Right lung (tissue), 5 donors: Measurements from ENCODE around the gene SHB. TPM values are rescaled to one million over a fixed set of nuclear protein-coding genes. Genes with fewer than 3 reads are reported as not detected.

Experiments
- DNase-seq, 2 donors: peaks; one replicate each; pipeline ENCODE4 v3.0.0-alpha.2; 2013
- polyA plus RNA-seq, 5 donors: library from polyadenylated mRNA; unstranded; fragments of 120-200 nt; gene quantifications; one replicate each; pipeline versions ENCODE4 v1.2.1 to v1.2.3, GENCODE V29; 2013; ENCODE audit warnings: inconsistent platforms in 1 of 5, low replicate concordance in 1 of 5; ENCODE audit not compliant: insufficient read length in 5 of 5, insufficient read depth in 1 of 5

Gene SHB
- polyA plus RNA-seq, 5 donors, result 14.6 to 24.9 (median 20.4) TPM

GRCh38 chr9:37936965-37937364 lies 132.1 kb downstream of the SHB start:
- DNase-seq, result no peak

- DNase-seq, result no peak
Observed at GRCh38 chr9:37936376-37936775, 132.7 kb downstream of the SHB start.

GRCh38 chr9:37935096-37935495 lies 133.9 kb downstream of the SHB start:
- DNase-seq, result no peak

DNA sequence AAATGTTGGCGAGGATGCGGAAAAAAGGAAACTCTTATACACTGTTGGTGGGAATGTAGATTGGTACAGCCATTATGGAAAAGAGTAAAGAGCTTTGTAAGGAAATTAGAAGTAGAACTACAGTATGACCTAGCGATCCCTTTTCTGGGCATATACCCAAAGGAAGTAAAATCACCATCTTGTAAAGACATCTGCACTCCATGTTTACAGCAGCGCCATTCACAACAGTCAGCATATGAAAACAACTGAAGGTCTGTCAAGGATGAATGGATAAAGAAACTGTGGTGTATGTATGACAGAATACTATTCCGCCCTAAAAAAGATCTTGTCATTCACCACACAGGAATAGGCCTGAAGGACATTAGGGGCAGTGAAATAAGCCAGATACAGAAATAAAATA lies 137.4 kb downstream of the SHB start:
- no peak for DNase-seq

- no peak for DNase-seq
Observed at GRCh38 chr9:37929441-37929895, 139.6 kb downstream of the SHB start.

DNA sequence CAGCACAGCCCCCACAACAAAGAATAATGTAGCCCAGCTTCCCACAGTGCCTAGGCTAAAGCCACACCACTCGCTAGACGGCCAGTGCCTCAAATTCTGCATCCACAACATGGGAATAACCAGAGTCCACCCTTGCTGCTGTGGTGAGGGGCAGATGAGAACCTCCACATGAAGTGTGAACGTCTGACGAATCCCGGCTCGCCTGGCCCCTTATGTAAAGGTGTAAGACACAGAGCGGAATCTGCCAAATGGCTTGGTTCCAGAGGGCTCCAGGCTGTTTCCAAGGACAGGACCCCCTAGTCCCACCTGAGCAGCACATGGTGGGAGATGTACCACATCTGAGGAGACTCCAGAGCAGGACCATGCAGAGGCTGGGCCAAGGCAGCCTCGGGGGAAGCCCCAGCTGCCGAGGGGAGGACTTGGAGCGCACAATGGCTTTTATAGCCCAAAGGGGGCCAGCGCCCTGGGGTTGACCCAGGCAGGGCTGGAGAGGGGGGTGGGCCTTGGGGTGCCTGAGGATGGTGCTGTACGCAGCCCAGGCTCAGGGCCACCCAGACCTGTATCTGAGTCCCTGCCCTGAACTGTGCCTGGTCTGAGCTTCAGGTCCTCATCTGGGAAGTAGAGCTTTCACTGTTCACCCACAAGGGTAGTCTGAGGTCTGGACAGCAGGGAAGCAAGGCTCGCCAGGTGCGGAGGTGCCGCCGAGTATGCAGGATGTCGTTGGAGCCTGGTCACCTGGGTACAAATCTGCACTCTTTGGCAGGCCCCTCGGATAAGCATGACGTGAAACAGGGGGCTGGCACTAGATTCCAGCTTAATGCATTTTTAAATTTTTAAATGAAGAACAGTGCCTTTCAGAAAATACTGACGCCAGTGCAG lies 140.2 kb downstream of the SHB start:
- DNase-seq, result no peak

GRCh38 chr9:37927601-37928551 lies 141.2 kb downstream of the SHB start:
- no peak for DNase-seq

- DNase-seq, result no peak
Observed at GRCh38 chr9:37927132-37927531, 141.9 kb downstream of the SHB start.

DNA sequence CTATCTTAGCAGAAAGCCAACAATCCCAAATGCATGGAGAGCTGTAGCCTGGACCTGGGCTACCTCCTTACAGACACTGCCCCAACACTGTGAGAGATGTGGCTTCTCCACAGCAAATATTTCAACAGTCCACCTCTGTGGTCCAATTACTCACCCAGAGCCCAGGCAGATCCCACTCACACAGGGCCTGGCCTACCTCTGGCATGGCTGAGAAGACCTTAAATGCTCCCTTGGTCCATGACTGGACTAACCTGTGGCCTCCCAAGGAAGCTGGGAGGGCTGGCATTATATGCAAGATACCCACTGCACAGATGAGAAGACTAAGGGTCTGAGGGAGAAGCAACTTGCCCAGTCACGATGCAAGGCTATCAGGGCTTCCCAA lies 142.3 kb downstream of the SHB start:
- DNase-seq, result no peak

DNA sequence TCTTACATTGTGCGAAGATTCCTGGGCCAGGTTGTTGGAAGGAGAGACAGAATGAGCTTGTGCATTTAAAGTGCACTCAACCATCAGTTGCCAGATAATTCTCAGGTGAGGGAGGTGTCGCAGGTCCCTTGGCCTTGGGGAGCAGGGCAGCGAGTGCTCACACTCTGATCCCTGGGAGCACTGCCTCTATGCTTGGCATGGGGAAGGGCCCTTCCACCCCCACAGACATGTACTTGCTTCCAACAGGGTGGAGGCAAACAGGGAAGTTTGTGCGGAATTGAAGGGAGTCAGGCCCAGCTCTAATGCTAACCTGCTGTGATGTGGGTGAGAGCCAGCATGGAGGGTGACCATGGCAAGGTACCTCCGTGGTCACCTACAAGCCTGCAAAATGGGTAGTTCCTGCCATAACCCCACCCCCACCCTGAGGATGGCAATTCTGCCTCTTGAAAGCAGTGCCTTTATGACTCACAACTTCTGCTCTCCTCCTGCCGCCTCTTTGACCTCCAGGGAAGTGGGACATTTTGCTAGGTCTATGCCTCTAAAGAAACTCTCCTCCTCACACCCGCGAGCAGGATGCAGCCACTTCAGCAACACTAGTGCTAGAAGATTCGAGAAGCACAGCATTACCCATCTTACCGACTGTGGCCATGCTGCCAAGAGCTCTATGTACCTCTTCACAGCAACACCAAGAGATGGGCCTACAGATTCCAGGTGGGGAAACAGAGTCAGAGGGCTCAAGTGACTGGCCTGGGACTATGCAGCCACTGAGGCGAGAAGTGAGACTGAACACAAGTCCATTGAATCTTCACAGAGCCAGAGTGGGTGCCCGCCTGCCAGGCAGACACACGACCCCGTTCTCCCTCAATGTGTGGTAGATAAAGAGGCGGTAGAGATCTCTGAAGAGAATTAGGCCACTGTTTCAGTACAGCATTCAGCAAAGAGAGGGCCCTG lies 143.0 kb downstream of the SHB start:
- no peak for DNase-seq

DNA sequence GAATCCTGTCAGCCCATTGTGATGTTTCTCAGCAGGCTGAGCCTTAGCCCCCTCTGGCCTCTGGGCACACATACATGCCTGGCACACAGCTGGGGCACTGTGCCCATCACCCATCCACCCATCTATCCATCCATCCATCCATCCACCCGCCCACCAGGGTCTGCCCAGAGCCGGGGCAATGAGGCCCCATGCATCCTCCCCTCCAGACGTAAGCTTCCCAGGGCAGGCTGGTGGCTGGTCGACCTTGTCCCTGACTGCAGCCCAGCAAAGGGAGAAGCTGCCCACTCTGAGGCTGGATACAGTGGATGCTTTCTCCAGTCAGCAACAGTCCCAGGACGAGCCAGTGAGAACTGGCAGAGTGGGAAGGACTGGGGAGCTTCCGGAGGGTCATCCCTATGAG lies 144.0 kb downstream of the SHB start:
- no peak for DNase-seq

- DNase-seq, result no peak
Observed at GRCh38 chr9:37924538-37924937, 144.5 kb downstream of the SHB start.

- no peak for DNase-seq
Observed at GRCh38 chr9:37923796-37924427, 145.1 kb downstream of the SHB start.

DNA sequence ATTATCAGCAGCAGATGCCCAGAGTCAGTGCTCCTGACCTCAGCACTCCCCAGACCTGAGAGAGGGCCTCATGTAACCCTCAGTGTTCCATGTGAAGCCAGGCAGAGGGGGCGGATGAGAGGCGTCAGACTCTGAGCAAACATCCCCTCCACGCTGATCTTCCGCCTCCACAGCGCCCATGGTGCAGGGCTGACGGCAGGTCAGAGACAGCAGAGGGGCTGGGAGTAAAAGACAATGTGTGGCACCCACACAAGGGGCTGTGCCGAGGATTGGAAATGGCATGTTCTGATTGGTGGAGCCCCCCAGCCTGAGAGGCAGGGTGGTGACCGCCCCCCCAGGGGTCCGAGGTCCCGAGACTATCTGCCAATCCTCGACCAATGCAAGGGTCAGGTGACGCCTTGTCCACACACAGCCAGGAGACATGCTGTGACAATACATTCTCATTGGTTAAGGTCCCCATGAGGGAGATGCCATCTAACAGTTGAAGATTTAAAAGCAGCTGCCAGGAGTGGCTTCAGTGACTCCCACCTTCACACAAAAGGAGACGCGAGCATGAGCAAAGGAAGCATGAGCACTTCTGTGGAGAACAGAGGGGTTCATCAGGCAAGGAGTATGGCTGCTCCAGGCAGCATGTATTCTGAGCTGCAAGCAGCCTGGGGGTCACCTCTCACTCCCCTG lies 145.8 kb downstream of the SHB start:
- DNase-seq, result no peak

- no peak for DNase-seq
Observed at GRCh38 chr9:37922363-37923117, 146.5 kb downstream of the SHB start.

DNA sequence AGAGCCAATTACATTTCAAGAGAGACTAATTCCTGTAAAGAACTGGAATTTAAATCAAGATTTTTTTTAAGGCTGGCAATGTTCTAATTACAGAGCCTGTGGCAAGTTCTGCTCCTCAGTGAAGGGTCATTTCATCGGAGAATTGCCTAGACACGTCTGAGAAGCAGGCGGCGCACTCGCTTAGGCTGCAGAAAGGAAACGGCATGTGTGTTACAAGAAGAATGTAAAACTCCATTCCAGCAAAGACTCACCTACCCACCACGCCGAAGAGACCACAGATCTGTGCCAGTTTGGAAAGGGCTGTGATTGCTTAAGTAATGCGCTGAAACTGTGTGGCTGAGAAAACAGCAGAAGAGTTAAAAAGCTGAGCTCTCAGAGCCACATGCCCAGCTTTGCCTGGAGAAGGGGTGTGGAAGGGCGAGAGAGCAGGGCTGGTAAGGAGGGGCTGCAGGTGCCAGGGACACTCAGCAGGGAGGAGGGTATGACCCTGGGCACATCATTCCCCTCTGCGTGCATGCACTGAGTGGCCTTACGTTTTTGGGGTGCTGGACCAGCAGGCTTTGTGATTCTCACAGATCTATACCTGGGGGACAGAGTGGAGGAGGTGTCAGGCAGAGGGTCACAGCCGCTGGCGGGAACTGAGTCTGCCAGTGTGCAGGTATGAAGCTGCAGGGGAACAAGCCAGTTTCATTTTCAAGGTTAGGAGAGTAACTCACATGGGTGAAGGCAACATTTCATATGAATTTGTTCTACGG lies 147.3 kb downstream of the SHB start:
- DNase-seq, result no peak

GRCh38 chr9:37921168-37921510 lies 147.9 kb downstream of the SHB start:
- DNase-seq, result no peak

GRCh38 chr9:37920471-37921167 lies 148.4 kb downstream of the SHB start:
- no peak for DNase-seq
